HG02943 (cell line): ENCODE data around the gene SIGLEC8.
"Not testable (repeated sequence)": the region's sequence is repeated elsewhere in the genome, so short reads cannot be mapped to it uniquely, and the experiment has no call there.

Experiments
- ATAC-seq: cut with Tn5 transposase; IDR thresholded peaks from one replicate; pipeline ENCODE4 v1.9.1; 2021; ENCODE audit warnings: mild to moderate bottlenecking, low read depth, moderate library complexity; ENCODE audit not compliant: unreplicated experiment

SIGLEC8 gene

DNA sequence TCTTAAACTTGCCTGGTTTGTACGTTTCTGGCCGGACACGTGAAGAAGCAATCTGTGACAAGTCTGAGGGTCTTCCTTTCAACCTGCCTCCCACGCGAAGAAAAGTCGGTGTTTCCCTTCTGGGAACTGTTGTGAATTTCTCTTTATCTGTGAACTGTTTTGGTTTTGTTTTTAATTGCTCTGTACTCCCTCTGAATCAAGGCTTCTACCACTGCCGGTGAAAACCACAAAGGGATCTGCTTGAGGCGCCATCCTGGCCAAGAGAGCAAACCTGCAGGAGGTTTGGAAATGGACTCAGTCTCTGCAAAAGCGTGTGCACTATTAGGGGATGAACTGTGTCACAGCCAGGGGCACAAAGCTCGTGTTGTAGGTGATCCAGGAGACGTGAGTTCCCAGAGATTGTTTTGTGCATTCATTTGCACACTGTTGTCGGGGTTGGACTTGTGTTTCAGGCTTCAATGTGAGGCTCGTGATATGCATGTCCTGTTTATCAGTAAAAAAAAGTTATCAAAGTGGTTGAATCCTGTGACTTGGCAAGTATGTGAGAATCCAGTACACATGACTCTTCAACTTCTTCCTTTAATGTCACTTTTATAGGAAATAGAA is 9.7 kb downstream of the SIGLEC8 start:
- ATAC-seq = no peak

GRCh38 chr19:51448011-51448410 is 10.2 kb downstream of the SIGLEC8 start:
- ATAC-seq = no peak

- ATAC-seq = not testable (repeated sequence)
Observed at GRCh38 chr19:51447510-51447909, 10.7 kb downstream of the SIGLEC8 start.

DNA sequence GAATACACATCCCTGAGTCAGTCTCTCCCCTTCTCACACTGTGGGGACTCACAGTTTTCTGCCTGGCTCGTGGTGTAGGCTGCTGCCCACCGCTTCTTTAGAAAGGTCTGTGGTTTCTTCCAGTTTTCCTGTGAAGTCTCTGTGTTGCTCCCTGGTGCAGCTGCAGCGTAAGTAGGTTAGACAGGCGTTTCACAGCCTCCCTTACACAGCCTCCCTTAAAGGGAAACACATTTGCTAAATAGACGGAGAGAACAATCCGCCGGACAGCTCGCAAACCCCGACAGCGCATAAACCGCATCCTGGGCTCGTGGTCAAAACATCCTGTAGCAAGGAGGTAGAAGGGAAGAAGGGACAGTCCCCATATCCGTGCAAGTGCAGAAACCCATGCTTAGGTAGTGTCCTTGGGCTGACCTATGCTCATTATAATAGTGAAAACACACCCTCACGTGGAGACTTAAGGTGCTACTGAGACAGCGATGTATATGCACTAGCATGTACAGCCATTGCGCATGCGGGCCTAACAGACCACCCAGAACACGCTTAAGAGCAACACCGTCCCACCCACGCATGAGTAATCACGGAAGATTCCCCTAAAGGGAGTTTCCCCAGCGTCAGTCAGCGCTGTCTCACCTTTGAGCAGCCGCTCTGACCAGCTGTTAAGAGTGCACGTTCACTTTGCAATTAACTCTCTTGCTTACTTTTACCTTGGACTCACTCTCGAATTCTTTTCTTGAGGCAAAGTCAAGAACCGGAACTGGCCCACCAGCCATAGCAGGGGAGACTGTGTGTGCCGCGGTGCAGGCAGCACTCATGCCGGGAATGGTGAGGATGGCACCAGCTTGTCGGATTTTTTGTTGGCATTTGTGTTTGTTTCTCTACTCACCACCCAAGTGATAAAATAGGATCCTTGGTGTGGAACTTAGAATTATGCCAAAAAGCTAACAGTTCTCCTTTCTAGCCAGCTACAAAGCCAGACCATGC is 16.6 kb downstream of the SIGLEC8 start:
- ATAC-seq = peak; percentile 89

GRCh38 chr19:51440846-51441409 is 17.3 kb downstream of the SIGLEC8 start:
- ATAC-seq = no peak

DNA sequence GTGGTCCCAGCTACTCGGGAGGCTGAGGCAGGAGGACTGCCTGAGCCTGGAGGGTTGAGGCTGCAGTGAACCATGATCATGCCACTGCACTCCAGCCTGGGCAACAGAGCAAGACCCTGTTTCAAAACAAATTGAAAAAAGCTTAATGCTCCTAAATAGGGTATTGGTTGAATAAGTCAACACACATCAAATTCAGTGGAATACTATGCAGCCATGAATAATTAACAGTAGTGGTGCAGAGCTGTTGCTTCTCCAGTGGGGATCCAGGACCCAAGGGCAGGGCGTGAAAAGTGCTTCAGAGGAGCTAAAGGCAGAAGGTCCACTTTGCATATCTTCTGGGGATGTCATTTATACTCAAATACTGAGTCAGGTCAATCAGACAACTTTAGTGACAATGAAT is 18.2 kb downstream of the SIGLEC8 start:
- ATAC-seq = no peak

DNA sequence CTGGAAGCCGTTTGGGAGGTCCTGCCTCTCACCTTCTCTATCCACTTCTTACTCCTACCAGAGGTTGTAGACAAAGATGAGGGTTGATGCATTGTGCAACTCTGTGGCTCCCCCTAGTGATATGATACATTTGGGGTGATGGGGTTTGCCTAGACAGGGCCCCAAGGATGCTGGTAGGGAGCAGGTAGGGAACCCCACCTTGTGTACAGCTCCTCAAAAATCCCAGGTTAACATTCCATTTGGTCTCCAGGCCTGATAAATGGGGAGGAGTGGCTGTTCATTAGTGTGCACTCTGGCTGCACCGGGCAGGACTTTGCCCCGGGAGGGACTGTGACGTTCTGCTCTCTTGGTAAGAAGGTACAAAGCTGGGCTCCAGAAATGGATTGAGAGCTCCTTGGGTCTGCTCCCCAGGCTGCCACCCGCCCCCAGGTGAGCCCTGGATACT is 19.2 kb downstream of the SIGLEC8 start:
- no peak for ATAC-seq

DNA sequence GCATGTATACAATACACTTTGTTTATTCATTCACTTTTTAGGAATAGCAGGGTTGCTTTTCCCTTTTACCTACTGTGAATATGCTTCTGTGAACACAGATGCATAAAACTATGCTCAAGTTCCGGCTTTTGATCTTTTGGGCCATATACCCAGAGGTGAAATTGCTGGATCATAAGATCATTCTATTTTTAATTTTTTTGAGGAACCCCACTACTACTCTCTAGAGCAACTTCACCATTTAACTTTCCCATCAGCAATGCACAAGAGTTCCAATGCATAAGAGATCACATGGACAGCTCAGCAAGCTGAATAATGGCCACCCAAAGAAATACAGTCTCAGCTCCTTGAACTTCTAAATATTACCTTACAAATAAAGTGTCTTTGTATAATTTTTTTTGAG is 23.8 kb downstream of the SIGLEC8 start:
- no peak for ATAC-seq

DNA sequence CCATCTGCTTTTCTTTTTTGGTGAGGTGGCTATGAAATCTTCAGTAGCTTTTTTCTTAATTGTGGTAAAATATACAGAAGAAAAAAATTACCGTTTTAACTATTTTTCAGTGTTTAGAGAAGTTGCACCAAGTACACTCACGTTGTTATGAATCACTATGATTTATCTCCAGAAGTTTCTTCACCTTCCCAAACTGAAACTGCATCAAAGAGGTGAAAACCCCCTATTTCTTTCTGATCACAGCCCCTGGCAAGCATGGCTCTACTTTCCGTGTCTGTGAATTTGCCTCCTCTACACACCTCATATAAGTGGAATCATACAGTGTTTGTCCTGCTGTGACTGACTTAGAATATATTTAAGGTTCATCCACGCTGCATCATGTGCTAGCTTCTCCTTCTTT is 25.2 kb downstream of the SIGLEC8 start:
- ATAC-seq = no peak

DNA sequence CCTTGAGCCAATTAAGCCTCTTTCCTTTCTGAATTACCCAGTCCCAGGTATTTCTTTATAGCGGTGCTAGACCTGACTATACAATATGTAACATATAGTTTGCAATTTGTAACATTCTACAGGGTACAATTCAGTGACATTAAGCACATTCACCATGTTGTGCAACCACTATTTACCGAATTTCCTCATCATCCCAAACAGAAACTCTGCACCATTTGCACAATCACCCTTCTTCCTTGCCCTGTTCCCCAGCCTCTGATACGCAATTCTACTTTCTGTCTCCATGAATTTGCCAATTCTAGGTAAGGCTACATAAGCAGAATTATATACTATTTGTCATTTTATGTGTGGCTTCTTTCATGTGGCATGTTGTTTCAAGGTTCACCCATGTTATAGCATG is 27.1 kb downstream of the SIGLEC8 start:
- no peak for ATAC-seq

- ATAC-seq = no peak
Observed at GRCh38 chr19:51430221-51430620, 28.0 kb downstream of the SIGLEC8 start.

- ATAC-seq = no peak
Observed at GRCh38 chr19:51427201-51427600, 31.1 kb downstream of the SIGLEC8 start.

DNA sequence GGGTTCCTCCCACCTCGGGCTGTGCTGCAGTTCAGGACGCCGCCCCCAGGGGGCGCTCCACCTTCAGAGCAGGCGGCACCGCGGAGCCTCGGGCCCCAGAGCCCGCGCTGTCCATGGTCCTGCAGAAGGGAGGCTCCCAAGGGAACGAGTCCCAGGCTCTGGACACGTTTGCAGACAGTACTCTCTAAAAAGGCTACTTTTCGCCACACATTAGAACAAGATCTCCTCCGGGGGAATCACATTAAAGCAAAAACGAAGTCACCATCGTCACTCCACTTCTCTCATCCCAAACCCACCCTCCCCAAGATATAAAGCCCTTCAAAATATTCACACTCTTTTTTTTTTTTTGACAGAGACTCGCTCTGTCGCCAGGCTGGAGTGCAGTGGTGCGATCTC is 36.2 kb downstream of the SIGLEC8 start:
- no peak for ATAC-seq

- no peak for ATAC-seq
Observed at GRCh38 chr19:51421229-51422052, 36.8 kb downstream of the SIGLEC8 start.

- not testable (repeated sequence) for ATAC-seq
Observed at GRCh38 chr19:51420511-51420910, 37.7 kb downstream of the SIGLEC8 start.

- ATAC-seq = no peak
Observed at GRCh38 chr19:51418707-51419106, 39.5 kb downstream of the SIGLEC8 start.

- no peak for ATAC-seq
Observed at GRCh38 chr19:51417810-51418157, 40.5 kb downstream of the SIGLEC8 start.

GRCh38 chr19:51417107-51417809 is 41.0 kb downstream of the SIGLEC8 start, which contains the start of gene SIGLEC10:
Gene SIGLEC10, minus strand, starts transcription at chr19:51417642. Its CDS starts 61 bp downstream, at chr19:51417581.
- ATAC-seq = no peak

- ATAC-seq = not testable (repeated sequence)
Observed at GRCh38 chr19:51416422-51416821, 41.8 kb downstream of the SIGLEC8 start.

DNA sequence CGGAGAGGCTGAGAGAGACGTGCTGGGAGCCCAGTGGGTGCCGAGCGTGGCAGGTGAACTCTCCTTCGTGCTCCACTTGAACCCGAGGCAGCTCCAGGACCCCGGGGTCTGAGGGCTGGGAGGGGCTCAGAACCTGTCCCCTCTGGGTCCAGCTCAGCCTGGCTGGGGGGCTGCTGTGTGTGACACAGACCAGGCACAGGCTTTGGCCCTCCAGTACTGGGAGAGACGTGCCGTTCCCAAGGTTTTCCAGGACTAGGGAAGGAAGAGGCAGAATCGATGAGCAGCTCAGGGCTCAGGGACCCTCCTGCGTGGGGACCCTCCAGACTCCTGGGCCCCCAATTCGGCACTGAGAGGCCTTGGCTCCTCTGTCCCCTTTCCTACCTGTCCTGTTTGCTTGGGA is 43.1 kb downstream of the SIGLEC8 start:
- no peak for ATAC-seq
